ENCODE measurements around the gene SIX1.

DNA sequence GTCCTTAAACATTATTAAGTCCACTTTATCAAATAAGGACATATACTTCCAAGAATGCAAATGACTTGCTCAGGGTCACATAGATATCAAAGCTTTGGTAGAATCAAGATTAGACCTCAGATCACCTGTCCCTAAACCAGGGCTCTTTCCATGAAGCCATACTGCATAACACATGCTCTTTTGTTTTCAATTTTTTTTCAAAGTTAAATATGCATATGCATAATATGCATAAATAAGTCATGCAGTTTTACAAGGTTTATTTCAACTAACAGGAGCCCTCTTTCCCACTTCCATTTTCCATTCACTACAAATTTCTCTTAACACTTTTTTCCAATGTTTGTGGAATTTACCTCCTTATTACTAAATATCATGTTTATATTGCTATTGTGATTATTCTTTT, 53.1 kb downstream of the SIX1 start:
- no peak for TF ChIP-seq CREB1 (CRISPR knock-in tag; IDR thresholded peaks at IDR 0.05; ENCODE audit: low read depth)
- TF ChIP-seq, protein P1, sequence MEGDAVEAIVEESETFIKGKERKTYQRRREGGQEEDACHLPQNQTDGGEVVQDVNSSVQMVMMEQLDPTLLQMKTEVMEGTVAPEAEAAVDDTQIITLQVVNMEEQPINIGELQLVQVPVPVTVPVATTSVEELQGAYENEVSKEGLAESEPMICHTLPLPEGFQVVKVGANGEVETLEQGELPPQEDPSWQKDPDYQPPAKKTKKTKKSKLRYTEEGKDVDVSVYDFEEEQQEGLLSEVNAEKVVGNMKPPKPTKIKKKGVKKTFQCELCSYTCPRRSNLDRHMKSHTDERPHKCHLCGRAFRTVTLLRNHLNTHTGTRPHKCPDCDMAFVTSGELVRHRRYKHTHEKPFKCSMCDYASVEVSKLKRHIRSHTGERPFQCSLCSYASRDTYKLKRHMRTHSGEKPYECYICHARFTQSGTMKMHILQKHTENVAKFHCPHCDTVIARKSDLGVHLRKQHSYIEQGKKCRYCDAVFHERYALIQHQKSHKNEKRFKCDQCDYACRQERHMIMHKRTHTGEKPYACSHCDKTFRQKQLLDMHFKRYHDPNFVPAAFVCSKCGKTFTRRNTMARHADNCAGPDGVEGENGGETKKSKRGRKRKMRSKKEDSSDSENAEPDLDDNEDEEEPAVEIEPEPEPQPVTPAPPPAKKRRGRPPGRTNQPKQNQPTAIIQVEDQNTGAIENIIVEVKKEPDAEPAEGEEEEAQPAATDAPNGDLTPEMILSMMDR (conservative IDR thresholded peaks at IDR 0.05; ENCODE audit: low read depth in 2 of 2): no peak
- TF ChIP-seq POLR2AphosphoS5 (IDR thresholded peaks at IDR 0.05; ENCODE audit: low read depth): no peak
- no peak for TF ChIP-seq EZH2 (IDR thresholded peaks at IDR 0.05; ENCODE audit: low read depth, unreplicated experiment)
- TF ChIP-seq, protein P2, sequence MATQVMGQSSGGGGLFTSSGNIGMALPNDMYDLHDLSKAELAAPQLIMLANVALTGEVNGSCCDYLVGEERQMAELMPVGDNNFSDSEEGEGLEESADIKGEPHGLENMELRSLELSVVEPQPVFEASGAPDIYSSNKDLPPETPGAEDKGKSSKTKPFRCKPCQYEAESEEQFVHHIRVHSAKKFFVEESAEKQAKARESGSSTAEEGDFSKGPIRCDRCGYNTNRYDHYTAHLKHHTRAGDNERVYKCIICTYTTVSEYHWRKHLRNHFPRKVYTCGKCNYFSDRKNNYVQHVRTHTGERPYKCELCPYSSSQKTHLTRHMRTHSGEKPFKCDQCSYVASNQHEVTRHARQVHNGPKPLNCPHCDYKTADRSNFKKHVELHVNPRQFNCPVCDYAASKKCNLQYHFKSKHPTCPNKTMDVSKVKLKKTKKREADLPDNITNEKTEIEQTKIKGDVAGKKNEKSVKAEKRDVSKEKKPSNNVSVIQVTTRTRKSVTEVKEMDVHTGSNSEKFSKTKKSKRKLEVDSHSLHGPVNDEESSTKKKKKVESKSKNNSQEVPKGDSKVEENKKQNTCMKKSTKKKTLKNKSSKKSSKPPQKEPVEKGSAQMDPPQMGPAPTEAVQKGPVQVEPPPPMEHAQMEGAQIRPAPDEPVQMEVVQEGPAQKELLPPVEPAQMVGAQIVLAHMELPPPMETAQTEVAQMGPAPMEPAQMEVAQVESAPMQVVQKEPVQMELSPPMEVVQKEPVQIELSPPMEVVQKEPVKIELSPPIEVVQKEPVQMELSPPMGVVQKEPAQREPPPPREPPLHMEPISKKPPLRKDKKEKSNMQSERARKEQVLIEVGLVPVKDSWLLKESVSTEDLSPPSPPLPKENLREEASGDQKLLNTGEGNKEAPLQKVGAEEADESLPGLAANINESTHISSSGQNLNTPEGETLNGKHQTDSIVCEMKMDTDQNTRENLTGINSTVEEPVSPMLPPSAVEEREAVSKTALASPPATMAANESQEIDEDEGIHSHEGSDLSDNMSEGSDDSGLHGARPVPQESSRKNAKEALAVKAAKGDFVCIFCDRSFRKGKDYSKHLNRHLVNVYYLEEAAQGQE (IDR thresholded peaks at IDR 0.05; ENCODE audit: unreplicated experiment): no peak
- TF ChIP-seq EZH2phosphoT487 (IDR thresholded peaks at IDR 0.05; ENCODE audit: unreplicated experiment): no peak
